ENCODE data around the gene SVIL.

GRCh38 chr10:29454250-29454649, 180.5 kb downstream of the SVIL start:
- TF ChIP-seq EP300 (IDR thresholded peaks at IDR 0.05; ENCODE audit: borderline replicate concordance) (no peak), REST (IDR thresholded peaks at IDR 0.05; ENCODE audit: low read depth) (no peak), TAF1 (IDR thresholded peaks at IDR 0.05; ENCODE audit: low read depth) (no peak), EGR1 (IDR thresholded peaks at IDR 0.05) (no peak), CEBPB (IDR thresholded peaks at IDR 0.05) (no peak), CREB1 (IDR thresholded peaks at IDR 0.05; ENCODE audit: low read depth) (no peak)
